Measurements from ENCODE around the gene TARBP1. TPM values are rescaled to one million over a fixed set of nuclear protein-coding genes. Genes with fewer than 3 reads are reported as not detected.

Gene TARBP1
- total and polyA plus RNA-seq, 2 of the 4 experiments (the other 2 are of a cell fraction), result 10.6 to 17.7 TPM

- Histone ChIP-seq H4K5ac (ENCODE audit: low read depth, low read length) (no peak overlapping the region), H3K79me1 (ENCODE audit: low read depth in 1 of 2, low read length in 2 of 2) (peaks cover 1 to 10% of the 10 kb centered on the region in 2 experiments), H3K4me3 (ENCODE audit: insufficient read depth, low read depth, low read length) (no peak overlapping the region), H3K27me3 (ENCODE audit: control insufficient read depth, insufficient read depth, low read length) (no peaks in the 10 kb centered on the region), H3K4ac (ENCODE audit: low read depth, low read length) (no peak overlapping the region), H3K9me3 (ENCODE audit: control insufficient read depth, insufficient read depth, low read length) (no peaks in the 10 kb centered on the region), H2AK9ac (replicated peaks; ENCODE audit: low read depth, low read length, poor library complexity) (no peak overlapping the region), H2BK120ac (ENCODE audit: low read depth, low read length) (no peak overlapping the region), H3K14ac (replicated peaks; ENCODE audit: low read depth, low read length) (peak overlapping the region; percentile 76; the same call in 1 of the 2 replicates), H3K9me1 (ENCODE audit: insufficient read depth, low read length) (peaks cover 2% of the 10 kb centered on the region; the same call in 1 of the 2 replicates), H3K36me3 (ENCODE audit: control insufficient read depth, insufficient read depth, low read length) (0 out of 2 replicates have a peak, but pooled peaks cover 3% of the 10 kb centered on the region), H2AK5ac (ENCODE audit: low read depth, low read length) (no peak overlapping the region), H3K56ac (ENCODE audit: extremely low read depth, insufficient read depth, low read length) (no peak overlapping the region), H3K18ac (ENCODE audit: low read depth, low read length) (no peak overlapping the region), H4K8ac (ENCODE audit: low read depth in 2 of 2, low read length in 2 of 2) (no peak overlapping the region), H4K91ac (ENCODE audit: insufficient read depth, low read depth, low read length) (no peak overlapping the region), H2BK5ac (ENCODE audit: low read depth, low read length, poor library complexity, severe bottlenecking) (no peak overlapping the region), H3K27ac (ENCODE audit: insufficient read depth, low read length) (no peak overlapping the region), H3K23ac (ENCODE audit: low read depth, low read length) (no peak overlapping the region), H2BK15ac (ENCODE audit: low read depth, low read length) (no peak overlapping the region), H2AFZ (replicated peaks; ENCODE audit: low read length, poor library complexity) (no peak overlapping the region), H3K4me1 (ENCODE audit: control insufficient read depth, insufficient read depth, low read length) (no peaks in the 10 kb centered on the region), H3K4me2 (ENCODE audit: low read depth, low read length) (no peak overlapping the region), H3K9ac (ENCODE audit: low read depth, low read length) (no peak overlapping the region), H2BK20ac (ENCODE audit: low read depth, low read length) (no peak overlapping the region), H4K20me1 (ENCODE audit: insufficient read depth, low read length) (no peaks in the 10 kb centered on the region)
- ATAC-seq (ENCODE audit: low read depth), result no peak
- DNase-seq, result no peak
- TF ChIP-seq SMC3 (IDR thresholded peaks at IDR 0.05; ENCODE audit: low read depth, low read length) (no peak), NFE2L2 (IDR thresholded peaks at IDR 0.05; ENCODE audit: low read depth, low read length) (no peak), ELK1 (IDR thresholded peaks at IDR 0.05; ENCODE audit: borderline replicate concordance, low read depth, low read length) (no peak), FOS (IDR thresholded peaks at IDR 0.05; ENCODE audit: low read depth, low read length) (no peak), MAFK (IDR thresholded peaks at IDR 0.05; ENCODE audit: low read depth, low read length) (no peak), MXI1 (IDR thresholded peaks at IDR 0.05; ENCODE audit: borderline replicate concordance, low read depth, low read length) (no peak), CHD1 (IDR thresholded peaks at IDR 0.05; ENCODE audit: low read depth, low read length) (no peak), CEBPB (IDR thresholded peaks at IDR 0.05; ENCODE audit: low read depth, low read length) (no peak), POLR2A (IDR thresholded peaks at IDR 0.05; ENCODE audit: low read depth, low read length) (no peak), RCOR1 (IDR thresholded peaks at IDR 0.05; ENCODE audit: insufficient replicate concordance, low read length) (no peak), BHLHE40 (IDR thresholded peaks at IDR 0.05; ENCODE audit: low read depth, low read length) (no peak), USF2 (IDR thresholded peaks at IDR 0.05; ENCODE audit: low read depth, low read length) (no peak), CTCF (conservative IDR thresholded peaks at IDR 0.05; ENCODE audit: low read depth, low read length) (no peak), RAD21 (IDR thresholded peaks at IDR 0.05; ENCODE audit: low read length) (no peak), MAZ (IDR thresholded peaks at IDR 0.05; ENCODE audit: borderline replicate concordance, low read depth, low read length) (no peak), RFX5 (IDR thresholded peaks at IDR 0.05; ENCODE audit: low read depth, low read length) (no peak)
- dilution Hi-C loops (cut with HindIII; ENCODE audit: low sequenced_read_pairs, unreplicated experiment) (no loop called here), in situ Hi-C loops (cut with MboI; ENCODE audit: low sequenced_read_pairs) (no loop called here), intact Hi-C loops (cut with micrococcal nuclease) (no loop called here)
- ChIA-PET CTCF (no interaction called here), POLR2A (ENCODE audit: unreplicated experiment) (no interaction called here)
- WGBS, 2 experiments (ENCODE audit: extremely low coverage in 2 of 2, insufficient read length in 1 of 2), result 100% methylated on average over 1 of the region's 1 CpG; no CpG with 5 or more reads in 1 of the 2 experiments
- no TSS peak for BruUV-seq (replicated peaks)
These were observed 10.4 kb downstream of the TARBP1 start for GRCh38 chr1:234468580-234468979.

All from IMR-90 (cell line).